HepG2 (cell line): ENCODE data around the gene IFI27. TPM values are rescaled to one million over a fixed set of nuclear protein-coding genes. Genes with fewer than 3 reads are reported as not detected.

Experiments used
- polyA plus RNA-seq, 8 experiments: library from polyadenylated mRNA; depleted of rRNA in 3 of 8; stranded (reverse) in 7 of 8; unstranded in 1 of 8; fragments of >200 nt; fragmentation: Illumina TruSeq in 4 of 8; extraction: Trizol in 4 of 8; gene quantifications; 2 replicates each; pipeline versions ENCODE4 v1.2.1 to v1.2.3, GENCODE V29; 2011 to 2016; ENCODE audit warnings: low read depth in 4 of 8, missing spikeins in 1 of 8, mixed read lengths in 1 of 8; ENCODE audit not compliant: insufficient read depth in 1 of 8
- total RNA-seq, 5 experiments: library from RNA; depleted of rRNA; stranded (reverse); fragments of >200 nt; fragmentation: Illumina TruSeq; extraction: Trizol; gene quantifications; 2 replicates each; pipeline ENCODE4 v1.2.3, GENCODE V29; 2016; ENCODE audit warnings: low read depth in 1 of 5

Gene IFI27
- total and polyA plus RNA-seq, 2 of the 13 experiments (the other 11 are each of a cell fraction or from before 2014, with no cell fraction given) = 1.2 to 1.7 TPM

Other genes starting within 250 kb of the IFI27 start
- gene FAM181A, start 183.4 kb upstream of the IFI27 start, total RNA-seq (2016; rRNA removed; fragmentation: Illumina TruSeq; extraction: Trizol) = 1.1 and 1.5 TPM in 2 replicates
- gene FAM181A, start 183.4 kb upstream of the IFI27 start, polyA plus RNA-seq (2011; rRNA removed) = 0.80 and 1.1 TPM in 2 replicates
- gene ASB2, start 134.2 kb upstream of the IFI27 start, total RNA-seq (2016; rRNA removed; fragmentation: Illumina TruSeq; extraction: Trizol) = 0.46 and 0.82 TPM in 2 replicates
- 4.1 and 4.5 TPM in 2 replicates for gene ASB2, start 134.2 kb upstream of the IFI27 start, polyA plus RNA-seq (2011; rRNA removed)
- gene CCDC197, start 113.4 kb upstream of the IFI27 start, total RNA-seq (2016; rRNA removed; fragmentation: Illumina TruSeq; extraction: Trizol) = 0.11 TPM in 1 of 2 replicates, not detected in the other
- gene CCDC197, start 113.4 kb upstream of the IFI27 start, polyA plus RNA-seq (2011; rRNA removed) = 0.13 TPM in 1 of 2 replicates, not detected in the other
- gene OTUB2, start 84.4 kb upstream of the IFI27 start, total RNA-seq (2016; rRNA removed; fragmentation: Illumina TruSeq; extraction: Trizol) = 2.2 and 2.4 TPM in 2 replicates
- gene OTUB2, start 84.4 kb upstream of the IFI27 start, polyA plus RNA-seq (2011; rRNA removed) = 2.4 and 3.0 TPM in 2 replicates
- gene DDX24, start 29.5 kb upstream of the IFI27 start, total RNA-seq (2016; rRNA removed; fragmentation: Illumina TruSeq; extraction: Trizol) = 149 and 215 TPM in 2 replicates
- 62.3 and 67.3 TPM in 2 replicates for gene DDX24, start 29.5 kb upstream of the IFI27 start, polyA plus RNA-seq (2011; rRNA removed)
- 19.0 and 19.3 TPM in 2 replicates for gene IFI27L1, start 29.4 kb upstream of the IFI27 start, total RNA-seq (2016; rRNA removed; fragmentation: Illumina TruSeq; extraction: Trizol)
- 9.6 and 11.9 TPM in 2 replicates for gene IFI27L1, start 29.4 kb upstream of the IFI27 start, polyA plus RNA-seq (2011; rRNA removed)
- gene IFI27L2, start 18.9 kb downstream of the IFI27 start, total RNA-seq (2016; rRNA removed; fragmentation: Illumina TruSeq; extraction: Trizol) = 4.3 and 6.0 TPM in 2 replicates
- gene IFI27L2, start 18.9 kb downstream of the IFI27 start, polyA plus RNA-seq (2011; rRNA removed) = 4.8 and 6.9 TPM in 2 replicates
- gene PPP4R4, start 63.6 kb downstream of the IFI27 start, total RNA-seq (2016; rRNA removed; fragmentation: Illumina TruSeq; extraction: Trizol) = 19.8 and 21.2 TPM in 2 replicates
- gene PPP4R4, start 63.6 kb downstream of the IFI27 start, polyA plus RNA-seq (2011; rRNA removed) = 6.9 and 9.5 TPM in 2 replicates
- 12.1 and 20.1 TPM in 2 replicates for gene SERPINA10, start 182.5 kb downstream of the IFI27 start, total RNA-seq (2016; rRNA removed; fragmentation: Illumina TruSeq; extraction: Trizol)
- gene SERPINA10, start 182.5 kb downstream of the IFI27 start, polyA plus RNA-seq (2011; rRNA removed) = 17.3 and 20.2 TPM in 2 replicates
- gene SERPINA6, start 212.6 kb downstream of the IFI27 start, total RNA-seq (2016; rRNA removed; fragmentation: Illumina TruSeq; extraction: Trizol) = 144 and 260 TPM in 2 replicates
- gene SERPINA6, start 212.6 kb downstream of the IFI27 start, polyA plus RNA-seq (2011; rRNA removed) = 333 and 391 TPM in 2 replicates